ENCODE results near the gene SH3GLB1.

SH3GLB1 gene

DNA sequence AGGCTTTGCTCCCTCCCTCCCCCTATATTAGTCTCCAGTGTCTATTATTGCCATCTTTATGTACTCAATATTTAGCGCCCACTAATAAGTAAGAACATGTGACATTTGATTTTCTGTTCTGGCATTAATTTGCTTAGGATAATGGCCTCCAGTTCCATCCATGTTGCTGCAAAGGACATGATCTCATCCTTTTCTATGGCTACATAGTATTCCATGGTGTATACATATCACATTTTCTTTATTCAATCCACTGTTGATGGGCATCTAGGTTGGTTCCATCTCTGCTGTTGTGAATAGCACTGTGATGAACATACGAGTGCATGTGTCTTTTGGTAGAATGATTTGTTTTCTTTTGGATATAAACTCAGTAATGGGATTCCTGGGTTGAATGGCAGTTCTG is 61.3 kb downstream of the SH3GLB1 start:
- no peak overlapping the region for H3K4me2 ChIP-seq
- no peak overlapping the region for H3K27ac ChIP-seq
- H4K20me1 ChIP-seq (ENCODE audit: insufficient read depth) = no peaks in the 10 kb centered on the region
- TF ChIP-seq, protein P1, sequence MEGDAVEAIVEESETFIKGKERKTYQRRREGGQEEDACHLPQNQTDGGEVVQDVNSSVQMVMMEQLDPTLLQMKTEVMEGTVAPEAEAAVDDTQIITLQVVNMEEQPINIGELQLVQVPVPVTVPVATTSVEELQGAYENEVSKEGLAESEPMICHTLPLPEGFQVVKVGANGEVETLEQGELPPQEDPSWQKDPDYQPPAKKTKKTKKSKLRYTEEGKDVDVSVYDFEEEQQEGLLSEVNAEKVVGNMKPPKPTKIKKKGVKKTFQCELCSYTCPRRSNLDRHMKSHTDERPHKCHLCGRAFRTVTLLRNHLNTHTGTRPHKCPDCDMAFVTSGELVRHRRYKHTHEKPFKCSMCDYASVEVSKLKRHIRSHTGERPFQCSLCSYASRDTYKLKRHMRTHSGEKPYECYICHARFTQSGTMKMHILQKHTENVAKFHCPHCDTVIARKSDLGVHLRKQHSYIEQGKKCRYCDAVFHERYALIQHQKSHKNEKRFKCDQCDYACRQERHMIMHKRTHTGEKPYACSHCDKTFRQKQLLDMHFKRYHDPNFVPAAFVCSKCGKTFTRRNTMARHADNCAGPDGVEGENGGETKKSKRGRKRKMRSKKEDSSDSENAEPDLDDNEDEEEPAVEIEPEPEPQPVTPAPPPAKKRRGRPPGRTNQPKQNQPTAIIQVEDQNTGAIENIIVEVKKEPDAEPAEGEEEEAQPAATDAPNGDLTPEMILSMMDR (conservative IDR thresholded peaks at IDR 0.05; ENCODE audit: low read depth, low read length) = no peak
- no peak overlapping the region for H3K9ac ChIP-seq
- no peaks in the 10 kb centered on the region for H3K4me1 ChIP-seq (ENCODE audit: low read depth, poor library complexity, severe bottlenecking)
- no peak overlapping the region for H3K4me3 ChIP-seq (IDR thresholded peaks at IDR 0.05; ENCODE audit: insufficient read depth, low read depth, low read length)
- H3K79me2 ChIP-seq (ENCODE audit: insufficient read depth, low read depth) = no peaks in the 10 kb centered on the region
- H3K27me3 ChIP-seq (ENCODE audit: insufficient read depth, low read depth) = no peaks in the 10 kb centered on the region
- no peaks in the 10 kb centered on the region for H3K36me3 ChIP-seq (ENCODE audit: insufficient read depth)
- H2AFZ ChIP-seq (ENCODE audit: low read depth) = no peak overlapping the region

DNA sequence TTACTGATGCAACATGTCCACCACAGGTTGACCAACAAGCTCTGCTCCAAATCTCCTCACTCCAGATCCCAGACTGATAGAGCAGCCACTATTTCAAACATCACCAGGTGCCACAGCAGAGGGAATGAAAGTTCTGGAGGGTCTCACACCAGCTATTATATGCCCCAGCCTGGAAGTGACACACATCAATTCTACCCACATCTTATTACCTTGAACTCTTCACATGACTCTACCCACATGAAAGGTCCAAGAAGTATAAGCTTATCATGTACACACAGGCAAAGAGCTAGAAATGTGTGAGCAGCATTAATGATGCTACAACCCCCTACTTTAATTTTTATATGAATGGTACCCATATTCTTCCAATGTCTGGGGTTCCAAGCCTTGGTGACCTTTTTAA is 64.2 kb downstream of the SH3GLB1 start:
- H3K9ac ChIP-seq = no peak overlapping the region
- no peaks in the 10 kb centered on the region for H3K27me3 ChIP-seq (ENCODE audit: insufficient read depth, low read depth)
- H3K79me2 ChIP-seq (ENCODE audit: insufficient read depth, low read depth) = no peaks in the 10 kb centered on the region
- no peaks in the 10 kb centered on the region for H3K4me1 ChIP-seq (ENCODE audit: low read depth, poor library complexity, severe bottlenecking)
- H3K36me3 ChIP-seq (ENCODE audit: insufficient read depth) = no peaks in the 10 kb centered on the region
- no peak overlapping the region for H3K4me3 ChIP-seq (IDR thresholded peaks at IDR 0.05; ENCODE audit: insufficient read depth, low read depth, low read length)
- no peak overlapping the region for H2AFZ ChIP-seq (ENCODE audit: low read depth)
- H3K4me2 ChIP-seq = no peak overlapping the region
- no peaks in the 10 kb centered on the region for H4K20me1 ChIP-seq (ENCODE audit: insufficient read depth)
- no peak overlapping the region for H3K27ac ChIP-seq
- TF ChIP-seq, protein P1 (conservative IDR thresholded peaks at IDR 0.05; ENCODE audit: low read depth, low read length) = no peak

DNA sequence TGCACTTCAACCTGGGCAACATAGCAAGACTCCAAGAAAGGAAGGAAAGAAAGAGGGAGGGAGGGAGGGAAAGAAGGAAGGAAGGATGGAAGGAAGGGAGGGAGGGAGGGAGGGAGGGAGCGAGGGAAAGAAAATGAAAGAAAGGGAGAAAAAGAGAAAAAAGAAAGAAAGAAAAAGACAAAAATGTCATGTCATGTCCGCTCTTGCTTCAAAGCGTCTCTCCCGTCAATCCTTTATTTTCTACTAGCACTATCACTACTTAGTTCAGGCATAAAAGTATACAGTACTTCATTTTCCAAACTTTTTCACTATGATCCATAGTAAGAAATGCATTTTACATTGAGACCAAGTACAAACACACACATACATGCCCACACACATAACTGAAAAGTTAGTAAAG is 64.7 kb downstream of the SH3GLB1 start:
- H3K4me2 ChIP-seq = no peak overlapping the region
- H3K27ac ChIP-seq = no peak overlapping the region
- no peak overlapping the region for H3K9ac ChIP-seq
- TF ChIP-seq, protein P1 (conservative IDR thresholded peaks at IDR 0.05; ENCODE audit: low read depth, low read length) = no peak
- H3K79me2 ChIP-seq (ENCODE audit: insufficient read depth, low read depth) = no peaks in the 10 kb centered on the region
- H4K20me1 ChIP-seq (ENCODE audit: insufficient read depth) = no peaks in the 10 kb centered on the region
- H3K4me3 ChIP-seq (IDR thresholded peaks at IDR 0.05; ENCODE audit: insufficient read depth, low read depth, low read length) = no peak overlapping the region
- no peak overlapping the region for H2AFZ ChIP-seq (ENCODE audit: low read depth)
- no peaks in the 10 kb centered on the region for H3K4me1 ChIP-seq (ENCODE audit: low read depth, poor library complexity, severe bottlenecking)
- H3K27me3 ChIP-seq (ENCODE audit: insufficient read depth, low read depth) = no peaks in the 10 kb centered on the region
- H3K36me3 ChIP-seq (ENCODE audit: insufficient read depth) = no peaks in the 10 kb centered on the region

DNA sequence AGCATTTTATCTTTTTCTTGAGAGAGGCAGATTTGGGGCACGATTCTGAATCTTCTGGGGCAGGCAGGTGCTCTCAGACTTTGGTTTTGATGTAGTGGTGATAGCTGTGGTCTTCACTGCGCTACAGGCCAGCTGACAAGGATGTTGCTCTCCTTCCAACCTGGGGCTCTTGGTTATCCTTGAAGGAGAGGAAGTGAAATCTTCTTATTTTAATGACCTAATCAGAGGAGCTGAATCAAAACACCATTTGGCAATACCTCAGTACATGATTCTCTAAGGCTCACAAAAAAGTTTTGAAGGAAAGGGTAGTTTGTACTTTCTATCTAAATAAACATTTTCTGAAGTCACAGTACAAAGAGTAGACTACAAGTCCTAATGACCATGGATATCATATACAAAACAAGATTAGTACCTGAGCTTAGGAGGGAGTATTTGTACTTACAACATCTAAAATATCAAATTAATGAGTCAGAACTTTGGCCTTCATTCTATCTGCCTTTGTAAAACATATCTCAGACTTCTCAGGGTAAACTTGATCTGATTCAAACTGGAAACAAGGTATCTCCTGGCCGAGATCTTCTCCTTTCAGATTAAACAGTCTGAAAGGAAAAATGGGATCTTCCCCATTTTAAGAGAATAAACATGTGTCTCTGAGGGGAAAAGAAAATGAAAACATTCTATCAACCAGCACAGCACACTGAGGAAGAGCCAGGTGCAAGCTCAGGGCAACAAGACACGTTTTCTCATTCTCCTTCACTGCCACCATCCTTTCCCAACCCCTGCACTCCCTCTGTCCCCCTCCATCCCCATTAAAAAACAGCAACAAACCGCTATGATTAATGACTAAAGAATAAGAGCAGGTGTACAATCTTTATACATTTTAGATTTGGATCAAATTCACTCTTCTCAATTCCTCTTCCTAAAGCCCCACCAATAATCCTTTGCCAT is 69.2 kb downstream of the SH3GLB1 start:
- Histone ChIP-seq H3K27ac (no peak overlapping the region), H3K4me3 (IDR thresholded peaks at IDR 0.05; ENCODE audit: insufficient read depth, low read depth, low read length) (no peak overlapping the region), H3K4me2 (no peak overlapping the region), H3K36me3 (ENCODE audit: insufficient read depth) (no peaks in the 10 kb centered on the region), H3K4me1 (ENCODE audit: low read depth, poor library complexity, severe bottlenecking) (no peaks in the 10 kb centered on the region), H3K79me2 (ENCODE audit: insufficient read depth, low read depth) (no peaks in the 10 kb centered on the region), H2AFZ (ENCODE audit: low read depth) (no peak overlapping the region), H4K20me1 (ENCODE audit: insufficient read depth) (no peaks in the 10 kb centered on the region), H3K27me3 (ENCODE audit: insufficient read depth, low read depth) (no peaks in the 10 kb centered on the region), H3K9ac (no peak overlapping the region)
- TF ChIP-seq, protein P1 (conservative IDR thresholded peaks at IDR 0.05; ENCODE audit: low read depth, low read length) = no peak
